ENCODE results near the gene POU2F3. TPM values are rescaled to one million over a fixed set of nuclear protein-coding genes. Genes with fewer than 3 reads are reported as not detected.

The POU2F3 gene
- total RNA-seq, 3 donors from 2014 or later (not counting 1 experiment from before 2014, with no cell fraction given): not detected

GRCh38 chr11:120330045-120330444 is 90.1 kb downstream of the POU2F3 start:
- ATAC-seq (no peak), DNase-seq (no peak)
- Histone ChIP-seq H3K4me3 (ENCODE audit: low read length) (no peak overlapping the region), H3K36me3 (ENCODE audit: control insufficient read depth, insufficient read depth, low read length) (no peaks in the 10 kb centered on the region), H3K27ac (ENCODE audit: low read length) (no peak overlapping the region), H3K27me3 (ENCODE audit: control insufficient read depth, insufficient read depth, low read length) (peaks cover 10% of the 10 kb centered on the region), H3K9me3 (ENCODE audit: control insufficient read depth, insufficient read depth, low read length) (no peaks in the 10 kb centered on the region), H3K4me1 (ENCODE audit: control insufficient read depth, insufficient read depth, low read length) (peaks cover under 1% of the 10 kb centered on the region)
- Mint-ChIP-seq H3K4me1 (peaks cover 24% of the 10 kb centered on the region in 2 donors), H3K27me3 (ENCODE audit: low read depth in 2 of 2) (peaks cover 42 to 61% of the 10 kb centered on the region in 2 donors), H3K4me3 (no peak overlapping the region), H3K27ac (no peak overlapping the region), H3K36me3 (no peaks in the 10 kb centered on the region), H3K9me3 (no peaks in the 10 kb centered on the region)
- intact Hi-C loops (cut with micrococcal nuclease): no loop called here
- 95% methylated on average over 6 of the region's 6 CpGs for WGBS (ENCODE audit: insufficient coverage)
- TF ChIP-seq CTCF (IDR thresholded peaks at IDR 0.05): no peak

DNA sequence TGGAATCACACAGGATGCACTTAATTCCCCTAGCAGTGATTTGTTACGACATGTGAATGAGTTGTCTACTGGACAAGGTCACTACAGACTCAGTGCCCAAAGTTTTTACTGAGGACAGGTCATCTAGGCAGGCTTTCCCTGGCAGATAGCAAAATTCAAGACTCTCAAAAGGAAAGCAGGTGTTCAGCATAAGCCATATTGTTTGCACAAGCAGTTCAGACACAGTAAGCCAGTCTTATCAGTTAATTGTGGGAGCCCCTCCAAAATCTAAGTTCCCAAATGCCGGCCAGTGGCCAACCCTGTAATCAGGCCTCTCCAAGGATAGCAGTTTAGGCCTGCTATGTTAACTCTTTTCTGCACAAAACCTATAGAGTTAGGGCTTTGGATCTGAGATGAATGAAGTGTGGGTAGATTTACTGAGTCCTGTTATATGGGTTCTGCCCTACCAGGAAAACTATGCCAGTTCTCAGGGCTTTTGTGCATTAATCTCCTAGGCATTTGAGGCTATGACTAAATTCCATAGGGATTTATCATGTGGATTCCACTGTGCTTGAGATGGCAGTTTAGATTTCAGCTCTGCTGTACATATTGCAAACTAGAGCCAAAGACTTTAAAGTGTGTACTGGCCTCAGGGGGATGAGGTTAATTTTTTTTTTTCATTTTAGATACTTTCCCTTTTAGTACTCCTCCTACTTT is 91.5 kb downstream of the POU2F3 start:
- Histone ChIP-seq H3K4me3 (ENCODE audit: low read length) (no peak overlapping the region), H3K27ac (ENCODE audit: low read length) (no peak overlapping the region), H3K27me3 (ENCODE audit: control insufficient read depth, insufficient read depth, low read length) (peaks cover 6% of the 10 kb centered on the region), H3K9me3 (ENCODE audit: control insufficient read depth, insufficient read depth, low read length) (no peaks in the 10 kb centered on the region), H3K36me3 (ENCODE audit: control insufficient read depth, insufficient read depth, low read length) (no peaks in the 10 kb centered on the region), H3K4me1 (ENCODE audit: control insufficient read depth, insufficient read depth, low read length) (peaks cover 5% of the 10 kb centered on the region)
- H3K27ac Mint-ChIP-seq: no peak overlapping the region
- 68% methylated on average over 2 of the region's 2 CpGs for WGBS (ENCODE audit: insufficient coverage)
- TF ChIP-seq CTCF (IDR thresholded peaks at IDR 0.05): no peak
- no peak overlapping the region for H3K4me3 Mint-ChIP-seq
- peaks cover 22% of the 10 kb centered on the region in 2 donors for H3K4me1 Mint-ChIP-seq
- no peak for ATAC-seq
- intact Hi-C loops (cut with micrococcal nuclease): no loop called here
- no peaks in the 10 kb centered on the region for H3K9me3 Mint-ChIP-seq
- H3K27me3 Mint-ChIP-seq (ENCODE audit: low read depth in 2 of 2): peaks cover 34 to 52% of the 10 kb centered on the region in 2 donors
- no peak for DNase-seq
- H3K36me3 Mint-ChIP-seq: no peaks in the 10 kb centered on the region

- peaks cover 1% of the 10 kb centered on the region for H3K27me3 ChIP-seq (ENCODE audit: control insufficient read depth, insufficient read depth, low read length)
- no peaks in the 10 kb centered on the region for H3K36me3 Mint-ChIP-seq
- H3K4me3 Mint-ChIP-seq: no peak overlapping the region
- no peaks in the 10 kb centered on the region for H3K9me3 Mint-ChIP-seq
- no peak overlapping the region for H3K27ac ChIP-seq (ENCODE audit: low read length)
- no peaks in the 10 kb centered on the region for H3K36me3 ChIP-seq (ENCODE audit: control insufficient read depth, insufficient read depth, low read length)
- TF ChIP-seq CTCF (IDR thresholded peaks at IDR 0.05): no peak
- H3K4me1 ChIP-seq (ENCODE audit: control insufficient read depth, insufficient read depth, low read length): peaks cover 16% of the 10 kb centered on the region
- ATAC-seq (no peak), DNase-seq (no peak)
- H3K4me1 Mint-ChIP-seq: peaks cover 24% of the 10 kb centered on the region in 2 donors
- H3K27me3 Mint-ChIP-seq (ENCODE audit: low read depth in 2 of 2): peaks cover 32 to 50% of the 10 kb centered on the region in 2 donors
- intact Hi-C loops (cut with micrococcal nuclease): no loop called here
- H3K9me3 ChIP-seq (ENCODE audit: control insufficient read depth, insufficient read depth, low read length): no peaks in the 10 kb centered on the region
- WGBS (ENCODE audit: insufficient coverage): 85% methylated on average over 3 of the region's 5 CpGs
- H3K4me3 ChIP-seq (ENCODE audit: low read length): no peak overlapping the region
- H3K27ac Mint-ChIP-seq: no peak overlapping the region
These were observed 93.1 kb downstream of the POU2F3 start for GRCh38 chr11:120332822-120333716.

Measured in natural killer cell (primary cell).